ENCODE results near the gene PGM2. TPM values are rescaled to one million over a fixed set of nuclear protein-coding genes. Genes with fewer than 3 reads are reported as not detected.
"Not testable (repeated sequence)": the region's sequence is repeated elsewhere in the genome, so short reads cannot be mapped to it uniquely, and the experiment has no call there.

PGM2 gene
- total and polyA plus RNA-seq, 4 donors, result 8.5 to 24.6 (median 21.6) TPM

GRCh38 chr4:37825501-37825900 lies 985 bp upstream of the PGM2 start:
- intact Hi-C loops (cut with DNase I), result loop anchor here (5.0 kb wide), 3 partner anchors 62 to 212 kb away; no protein-coding TSS in a partner anchor
- not testable (repeated sequence) for DNase-seq; H3K27ac ChIP-seq (ENCODE audit: low read depth in 1 of 2, low read length in 2 of 2); ATAC-seq (ENCODE audit: low FRiP score); H3K27me3 ChIP-seq (ENCODE audit: control insufficient read depth in 1 of 2, insufficient read depth in 2 of 2, low read length in 1 of 2); H3K36me3 ChIP-seq (ENCODE audit: control insufficient read depth in 1 of 2, insufficient read depth in 2 of 2, low read length in 1 of 2); H3K4me1 ChIP-seq (ENCODE audit: control insufficient read depth in 1 of 2, insufficient read depth in 2 of 2, low read length in 2 of 2); H3K9me3 ChIP-seq (ENCODE audit: control insufficient read depth, low read length)
- peak overlapping the region; percentile 33 to 79 for H3K4me3 ChIP-seq (ENCODE audit: low read length in 2 of 2)
- WGBS, 2 donors, result 6 to 8% methylated on average over 9 of the region's 9 CpGs

DNA sequence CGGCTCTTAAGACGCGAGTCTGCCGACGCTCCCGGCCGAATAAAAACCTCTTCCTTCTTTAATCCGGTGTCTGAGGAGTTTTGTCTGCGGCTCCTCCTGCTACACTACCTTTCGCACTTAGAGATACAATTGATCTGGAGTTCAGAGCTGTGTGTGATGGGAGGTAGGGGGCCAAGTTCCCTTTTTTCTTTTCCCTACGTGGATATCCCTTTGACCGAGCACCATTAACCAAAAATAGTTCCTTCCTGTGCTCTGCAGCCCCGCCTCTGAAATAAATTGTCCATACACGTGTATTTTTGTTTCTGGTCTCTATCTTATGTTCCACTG lies 555 bp upstream of the PGM2 start:
- Histone ChIP-seq H3K4me3 (ENCODE audit: low read length in 2 of 2) (peak overlapping the region; percentile 33 to 79), H3K27ac (ENCODE audit: low read depth in 1 of 2, low read length in 2 of 2) (peak overlapping the region in 1 of 2 donors; percentile 45), H3K9me3 (ENCODE audit: control insufficient read depth, low read length) (no peaks in the 10 kb centered on the region), H3K36me3 (ENCODE audit: control insufficient read depth in 1 of 2, insufficient read depth in 2 of 2, low read length in 1 of 2) (no peaks in the 10 kb centered on the region), H3K27me3 (ENCODE audit: control insufficient read depth in 1 of 2, insufficient read depth in 2 of 2, low read length in 1 of 2) (no peaks in the 10 kb centered on the region), H3K4me1 (ENCODE audit: control insufficient read depth in 1 of 2, insufficient read depth in 2 of 2, low read length in 2 of 2) (peaks cover 0 to 2% of the 10 kb centered on the region in 2 donors)
- 0 to 1% methylated on average over 14 of the region's 14 CpGs for WGBS, 2 donors
- peak; percentile 39 for ATAC-seq (ENCODE audit: low FRiP score)
- DNase-seq, result no peak
- intact Hi-C loops (cut with DNase I), result loop anchor here (2.0 to 5.0 kb wide), 4 partner anchors 61 to 211 kb away; partner anchors contain the start of gene TBC1D1 (in 1 of the 2)

GRCh38 chr4:37827030-37827685 lies 672 bp downstream of the PGM2 start:
- WGBS, 2 donors, result 3% methylated on average over 37 to 38 of the region's 38 CpGs
- intact Hi-C loops (cut with DNase I), result loop anchor here (2.0 to 5.0 kb wide), 4 partner anchors 60 to 210 kb away; partner anchors contain the start of gene TBC1D1 (in 1 of the 2)
- peaks cover 0 to 2% of the 10 kb centered on the region in 2 donors for H3K4me1 ChIP-seq (ENCODE audit: control insufficient read depth in 1 of 2, insufficient read depth in 2 of 2, low read length in 2 of 2)
- H3K27ac ChIP-seq (ENCODE audit: low read depth in 1 of 2, low read length in 2 of 2), result peak overlapping the region in 1 of 2 donors; percentile 37
- DNase-seq (no peak), ATAC-seq (ENCODE audit: low FRiP score) (peak; percentile 58)
- H3K36me3 ChIP-seq (ENCODE audit: control insufficient read depth in 1 of 2, insufficient read depth in 2 of 2, low read length in 1 of 2), result no peaks in the 10 kb centered on the region
- H3K4me3 ChIP-seq (ENCODE audit: low read length in 2 of 2), result peak overlapping the region; percentile 33 to 79
- H3K27me3 ChIP-seq (ENCODE audit: control insufficient read depth in 1 of 2, insufficient read depth in 2 of 2, low read length in 1 of 2), result no peaks in the 10 kb centered on the region
- no peaks in the 10 kb centered on the region for H3K9me3 ChIP-seq (ENCODE audit: control insufficient read depth, low read length)

GRCh38 chr4:37827802-37828321 lies 1.4 kb downstream of the PGM2 start:
- H3K36me3 ChIP-seq (ENCODE audit: control insufficient read depth in 1 of 2, insufficient read depth in 2 of 2, low read length in 1 of 2), result no peaks in the 10 kb centered on the region
- intact Hi-C loops (cut with DNase I), result loop anchor here (2.0 to 5.0 kb wide), 4 partner anchors 59 to 209 kb away; partner anchors contain the start of gene TBC1D1 (in 1 of the 2)
- no peak for DNase-seq
- peak overlapping the region; percentile 33 to 79 for H3K4me3 ChIP-seq (ENCODE audit: low read length in 2 of 2)
- ATAC-seq (ENCODE audit: low FRiP score), result no peak
- WGBS, 2 donors, result 25 to 48% methylated on average over 1 of the region's 1 CpG
- peaks cover 0 to 2% of the 10 kb centered on the region in 2 donors for H3K4me1 ChIP-seq (ENCODE audit: control insufficient read depth in 1 of 2, insufficient read depth in 2 of 2, low read length in 2 of 2)
- H3K9me3 ChIP-seq (ENCODE audit: control insufficient read depth, low read length), result no peaks in the 10 kb centered on the region
- no peaks in the 10 kb centered on the region for H3K27me3 ChIP-seq (ENCODE audit: control insufficient read depth in 1 of 2, insufficient read depth in 2 of 2, low read length in 1 of 2)
- no peak overlapping the region for H3K27ac ChIP-seq (ENCODE audit: low read depth in 1 of 2, low read length in 2 of 2)

DNA sequence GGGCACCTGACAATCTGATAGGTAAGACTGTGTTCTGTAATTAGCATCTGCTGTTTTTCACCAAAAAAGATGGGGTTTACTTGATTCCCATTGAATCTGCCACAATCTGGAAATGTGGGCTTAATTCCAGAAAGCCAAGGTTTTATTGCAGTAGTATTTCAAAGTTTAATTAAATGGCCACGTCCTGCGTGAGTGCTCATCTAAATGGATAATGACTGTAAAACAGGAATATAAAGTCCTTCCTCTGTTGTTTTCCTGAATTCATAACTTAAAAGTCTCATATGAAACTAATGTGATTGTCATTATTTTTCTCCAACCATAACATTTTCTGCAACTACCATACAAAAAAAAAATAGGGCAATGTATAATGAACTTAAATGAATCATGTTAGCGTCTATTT lies 2.4 kb downstream of the PGM2 start:
- no peak overlapping the region for H3K4me3 ChIP-seq (ENCODE audit: low read length in 2 of 2)
- intact Hi-C loops (cut with DNase I), result loop anchor here (5.0 kb wide), 3 partner anchors 58 to 208 kb away; no protein-coding TSS in a partner anchor

DNA sequence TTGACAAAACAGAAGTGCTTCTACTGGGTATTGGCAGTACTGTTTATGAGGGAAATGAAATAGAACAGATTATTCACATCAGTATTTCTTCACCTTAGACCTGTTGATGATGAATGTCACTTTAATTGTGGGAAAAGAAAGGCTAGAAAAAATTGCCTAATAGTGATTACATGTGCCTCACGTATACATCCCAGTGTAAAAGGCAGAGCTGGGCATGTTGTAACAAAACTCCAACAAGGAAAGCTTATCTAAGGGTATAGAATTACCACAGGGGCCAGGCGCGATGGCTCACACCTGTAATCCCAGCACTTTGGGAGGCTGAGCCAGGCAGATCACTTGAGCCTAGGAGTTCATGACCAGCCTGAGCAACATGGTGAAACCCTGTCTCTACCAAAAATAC lies 4.2 kb downstream of the PGM2 start:
- H3K36me3 ChIP-seq (ENCODE audit: control insufficient read depth in 1 of 2, insufficient read depth in 2 of 2, low read length in 1 of 2), result peaks cover 3 to 4% of the 10 kb centered on the region in 2 donors
- H3K9me3 ChIP-seq (ENCODE audit: control insufficient read depth, low read length), result no peaks in the 10 kb centered on the region
- intact Hi-C loops (cut with DNase I), result no loop called here
- H3K4me3 ChIP-seq (ENCODE audit: low read length in 2 of 2), result no peak overlapping the region
- H3K4me1 ChIP-seq (ENCODE audit: control insufficient read depth in 1 of 2, insufficient read depth in 2 of 2, low read length in 2 of 2), result peaks cover 0 to 2% of the 10 kb centered on the region in 2 donors
- no peak overlapping the region for H3K27ac ChIP-seq (ENCODE audit: low read depth in 1 of 2, low read length in 2 of 2)
- ATAC-seq (ENCODE audit: low FRiP score), result no peak
- H3K27me3 ChIP-seq (ENCODE audit: control insufficient read depth in 1 of 2, insufficient read depth in 2 of 2, low read length in 1 of 2), result no peaks in the 10 kb centered on the region
- no peak for DNase-seq
- 97 to 98% methylated on average over 3 of the region's 3 CpGs for WGBS, 2 donors

More for the DNA sequence above, 2.4 kb downstream of the PGM2 start:
- Histone ChIP-seq H3K4me1 (ENCODE audit: control insufficient read depth in 1 of 2, insufficient read depth in 2 of 2, low read length in 2 of 2) (peaks cover 0 to 2% of the 10 kb centered on the region in 2 donors), H3K9me3 (ENCODE audit: control insufficient read depth, low read length) (no peaks in the 10 kb centered on the region), H3K27me3 (ENCODE audit: control insufficient read depth in 1 of 2, insufficient read depth in 2 of 2, low read length in 1 of 2) (no peaks in the 10 kb centered on the region), H3K36me3 (ENCODE audit: control insufficient read depth in 1 of 2, insufficient read depth in 2 of 2, low read length in 1 of 2) (peaks cover under 1 to 2% of the 10 kb centered on the region in 2 donors), H3K27ac (ENCODE audit: low read depth in 1 of 2, low read length in 2 of 2) (no peak overlapping the region)
- WGBS, 2 donors, result 91 to 92% methylated on average over 3 of the region's 3 CpGs
- DNase-seq (no peak), ATAC-seq (ENCODE audit: low FRiP score) (no peak)

DNA sequence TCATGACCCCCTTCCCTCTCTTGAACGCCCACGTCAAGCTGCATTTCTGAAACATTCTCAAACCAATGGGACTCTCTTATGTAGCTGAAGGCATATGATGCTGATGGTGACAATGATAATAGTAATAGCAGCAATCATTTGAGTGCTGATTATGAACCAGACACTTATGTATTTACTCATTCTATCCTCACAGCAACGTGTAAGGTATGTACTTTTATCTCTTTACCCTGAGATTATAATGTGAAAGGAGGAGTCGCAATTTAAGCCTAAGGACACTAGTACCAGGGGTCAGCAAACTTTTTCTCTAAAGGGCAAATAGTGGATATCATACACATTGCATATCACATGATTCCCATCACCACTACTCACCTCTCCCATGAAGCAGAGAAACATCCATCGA lies 8.5 kb downstream of the PGM2 start:
- no peak overlapping the region for H3K27ac ChIP-seq (ENCODE audit: low read depth in 1 of 2, low read length in 2 of 2)
- peaks cover 0 to 3% of the 10 kb centered on the region in 2 donors for H3K4me1 ChIP-seq (ENCODE audit: control insufficient read depth in 1 of 2, insufficient read depth in 2 of 2, low read length in 2 of 2)
- no peak overlapping the region for H3K4me3 ChIP-seq (ENCODE audit: low read length in 2 of 2)
- intact Hi-C loops (cut with DNase I), result no loop called here
- no peak for ATAC-seq (ENCODE audit: low FRiP score)
- 83 to 85% methylated on average over 5 of the region's 5 CpGs for WGBS, 2 donors
- no peaks in the 10 kb centered on the region for H3K9me3 ChIP-seq (ENCODE audit: control insufficient read depth, low read length)
- peaks cover 3 to 4% of the 10 kb centered on the region in 2 donors for H3K36me3 ChIP-seq (ENCODE audit: control insufficient read depth in 1 of 2, insufficient read depth in 2 of 2, low read length in 1 of 2)
- no peak for DNase-seq
- no peaks in the 10 kb centered on the region for H3K27me3 ChIP-seq (ENCODE audit: control insufficient read depth in 1 of 2, insufficient read depth in 2 of 2, low read length in 1 of 2)

DNA sequence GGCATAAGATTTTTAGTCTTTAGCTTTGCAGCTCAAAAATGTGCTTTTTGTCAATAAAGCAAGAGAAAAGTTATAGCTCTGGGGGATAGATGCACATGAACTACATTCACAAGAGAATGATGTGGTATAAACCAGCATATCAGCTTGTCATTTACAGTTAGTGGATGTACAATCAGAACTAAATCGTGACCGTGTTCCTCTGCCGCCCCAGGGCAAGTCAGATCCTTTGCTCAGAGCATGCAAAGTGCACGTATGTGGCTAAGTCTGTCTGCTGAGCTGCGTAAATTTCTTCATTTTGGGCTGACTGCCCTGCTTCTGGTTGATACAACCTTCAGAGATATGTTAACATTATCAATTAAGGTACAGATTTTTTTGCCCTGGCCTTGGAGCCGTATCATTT lies 9.3 kb downstream of the PGM2 start:
- Histone ChIP-seq H3K4me3 (ENCODE audit: low read length in 2 of 2) (no peak overlapping the region), H3K27me3 (ENCODE audit: control insufficient read depth in 1 of 2, insufficient read depth in 2 of 2, low read length in 1 of 2) (no peaks in the 10 kb centered on the region), H3K4me1 (ENCODE audit: control insufficient read depth in 1 of 2, insufficient read depth in 2 of 2, low read length in 2 of 2) (peaks cover 0 to 3% of the 10 kb centered on the region in 2 donors), H3K36me3 (ENCODE audit: control insufficient read depth in 1 of 2, insufficient read depth in 2 of 2, low read length in 1 of 2) (peaks cover 3 to 4% of the 10 kb centered on the region in 2 donors), H3K9me3 (ENCODE audit: control insufficient read depth, low read length) (no peaks in the 10 kb centered on the region), H3K27ac (ENCODE audit: low read depth in 1 of 2, low read length in 2 of 2) (no peak overlapping the region)
- intact Hi-C loops (cut with DNase I), result no loop called here
- WGBS, 2 donors, result 78 to 81% methylated on average over 6 of the region's 6 CpGs
- DNase-seq (no peak), ATAC-seq (ENCODE audit: low FRiP score) (no peak)

DNA sequence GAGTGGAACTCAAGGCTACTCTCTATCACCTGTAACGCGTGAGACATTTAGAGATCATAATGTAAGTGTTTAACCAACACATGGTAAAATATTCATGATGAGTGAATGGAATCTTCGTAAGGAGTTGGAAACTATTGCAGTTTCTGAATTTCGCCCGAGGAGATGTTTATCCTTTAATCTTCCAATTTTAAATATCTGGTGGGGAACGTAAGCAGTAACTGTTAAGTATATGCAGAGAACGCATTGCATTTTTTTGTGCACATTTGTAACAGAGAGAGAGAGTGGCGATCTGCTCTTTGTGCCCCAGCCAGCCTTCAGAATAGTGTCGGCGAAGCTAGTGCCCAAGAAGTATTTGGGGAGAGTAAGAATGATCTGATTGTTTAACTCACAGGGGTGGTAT lies 9.8 kb downstream of the PGM2 start:
- H3K27me3 ChIP-seq (ENCODE audit: control insufficient read depth in 1 of 2, insufficient read depth in 2 of 2, low read length in 1 of 2), result no peaks in the 10 kb centered on the region
- intact Hi-C loops (cut with DNase I), result no loop called here
- H3K4me3 ChIP-seq (ENCODE audit: low read length in 2 of 2), result no peak overlapping the region
- peaks cover 4% of the 10 kb centered on the region in 2 donors for H3K36me3 ChIP-seq (ENCODE audit: control insufficient read depth in 1 of 2, insufficient read depth in 2 of 2, low read length in 1 of 2)
- H3K9me3 ChIP-seq (ENCODE audit: control insufficient read depth, low read length), result no peaks in the 10 kb centered on the region
- 90 to 91% methylated on average over 10 of the region's 10 CpGs for WGBS, 2 donors
- H3K4me1 ChIP-seq (ENCODE audit: control insufficient read depth in 1 of 2, insufficient read depth in 2 of 2, low read length in 2 of 2), result peaks cover 0 to 3% of the 10 kb centered on the region in 2 donors
- DNase-seq (no peak), ATAC-seq (ENCODE audit: low FRiP score) (no peak)
- no peak overlapping the region for H3K27ac ChIP-seq (ENCODE audit: low read depth in 1 of 2, low read length in 2 of 2)

Measured in aorta (tissue), 5 donors.